ENCODE results near the gene ITGB3.

ITGB3 gene

GRCh38 chr17:47279062-47279801, 25.6 kb downstream of the ITGB3 start:
- Histone ChIP-seq H3K9me3 (ENCODE audit: control extremely low read depth in 1 of 5, control insufficient read depth in 4 of 5, insufficient read depth in 2 of 5, low read depth in 1 of 5, low read length in 4 of 5) (no peaks in the 10 kb centered on the region), H3K27me3 (replicated peaks in 2 of 5; ENCODE audit: control insufficient read depth in 4 of 5, insufficient read depth in 5 of 5, low read length in 4 of 5) (peaks cover 0 to under 1% (median 0%) of the 10 kb centered on the region in 5 experiments), H3K4me3 (ENCODE audit: control insufficient read depth in 1 of 7, extremely low read depth in 1 of 7, insufficient read depth in 4 of 7, low read depth in 2 of 7, low read length in 6 of 7) (no peak overlapping the region), H3K27ac (ENCODE audit: insufficient read depth in 1 of 2, low read depth in 1 of 2, low read length in 2 of 2, poor library complexity in 1 of 2, severe bottlenecking in 2 of 2) (no peak overlapping the region), H3K36me3 (ENCODE audit: control insufficient read depth in 4 of 4, insufficient read depth in 4 of 4, low read length in 3 of 4) (no peaks in the 10 kb centered on the region), H3K4me1 (ENCODE audit: control extremely low read depth in 1 of 4, control insufficient read depth in 4 of 4, insufficient read depth in 4 of 4, low read length in 3 of 4) (peaks cover 0 to 12% (median 5%) of the 10 kb centered on the region in 4 experiments)
- ChIA-PET CTCF (interaction anchor here (1.3 kb wide), 1 partner anchor 9 kb away, joined by 3 read pairs; no protein-coding TSS in a partner anchor), POLR2A (no interaction called here)
- 91% methylated on average over 7 of the region's 10 CpGs for WGBS (ENCODE audit: insufficient coverage)
- DNase-seq, result no peak

- Histone ChIP-seq H3K4me1 (ENCODE audit: control extremely low read depth in 1 of 4, control insufficient read depth in 4 of 4, insufficient read depth in 4 of 4, low read length in 3 of 4) (peaks cover 0 to 12% (median 5%) of the 10 kb centered on the region in 4 experiments), H3K4me3 (ENCODE audit: control insufficient read depth in 1 of 7, extremely low read depth in 1 of 7, insufficient read depth in 4 of 7, low read depth in 2 of 7, low read length in 6 of 7) (no peak overlapping the region), H3K36me3 (ENCODE audit: control insufficient read depth in 4 of 4, insufficient read depth in 4 of 4, low read length in 3 of 4) (no peaks in the 10 kb centered on the region), H3K9me3 (ENCODE audit: control extremely low read depth in 1 of 5, control insufficient read depth in 4 of 5, insufficient read depth in 2 of 5, low read depth in 1 of 5, low read length in 4 of 5) (no peaks in the 10 kb centered on the region), H3K27ac (ENCODE audit: insufficient read depth in 1 of 2, low read depth in 1 of 2, low read length in 2 of 2, poor library complexity in 1 of 2, severe bottlenecking in 2 of 2) (no peak overlapping the region), H3K27me3 (replicated peaks in 2 of 5; ENCODE audit: control insufficient read depth in 4 of 5, insufficient read depth in 5 of 5, low read length in 4 of 5) (peaks cover 0 to 3% (median 0%) of the 10 kb centered on the region in 5 experiments)
- CTCF ChIA-PET, result no interaction called here
- POLR2A ChIA-PET, result no interaction called here
- DNase-seq, result no peak
- 98% methylated on average over 12 of the region's 14 CpGs for WGBS (ENCODE audit: insufficient coverage)
These were observed 26.6 kb downstream of the ITGB3 start for GRCh38 chr17:47280072-47280811.

- Histone ChIP-seq H3K4me1 (ENCODE audit: control extremely low read depth in 1 of 4, control insufficient read depth in 4 of 4, insufficient read depth in 4 of 4, low read length in 3 of 4) (peaks cover 0 to 12% (median 5%) of the 10 kb centered on the region in 4 experiments), H3K27ac (ENCODE audit: insufficient read depth in 1 of 2, low read depth in 1 of 2, low read length in 2 of 2, poor library complexity in 1 of 2, severe bottlenecking in 2 of 2) (no peak overlapping the region), H3K36me3 (ENCODE audit: control insufficient read depth in 4 of 4, insufficient read depth in 4 of 4, low read length in 3 of 4) (no peaks in the 10 kb centered on the region), H3K27me3 (replicated peaks in 2 of 5; ENCODE audit: control insufficient read depth in 4 of 5, insufficient read depth in 5 of 5, low read length in 4 of 5) (peaks cover 0 to 3% (median 0%) of the 10 kb centered on the region in 5 experiments), H3K9me3 (ENCODE audit: control extremely low read depth in 1 of 5, control insufficient read depth in 4 of 5, insufficient read depth in 2 of 5, low read depth in 1 of 5, low read length in 4 of 5) (no peaks in the 10 kb centered on the region), H3K4me3 (ENCODE audit: control insufficient read depth in 1 of 7, extremely low read depth in 1 of 7, insufficient read depth in 4 of 7, low read depth in 2 of 7, low read length in 6 of 7) (no peak overlapping the region)
- 97% methylated on average over 6 of the region's 6 CpGs for WGBS (ENCODE audit: insufficient coverage)
- POLR2A ChIA-PET, result no interaction called here
- no peak for DNase-seq
- CTCF ChIA-PET, result no interaction called here
These were observed 27.6 kb downstream of the ITGB3 start for GRCh38 chr17:47281216-47281615.

- no peaks in the 10 kb centered on the region for H3K36me3 ChIP-seq (ENCODE audit: control insufficient read depth in 4 of 4, insufficient read depth in 4 of 4, low read length in 3 of 4)
- ChIA-PET CTCF (no interaction called here), POLR2A (no interaction called here)
- no peak overlapping the region for H3K4me3 ChIP-seq (ENCODE audit: control insufficient read depth in 1 of 7, extremely low read depth in 1 of 7, insufficient read depth in 4 of 7, low read depth in 2 of 7, low read length in 6 of 7)
- peaks cover 0 to 4% (median 0%) of the 10 kb centered on the region in 5 experiments for H3K27me3 ChIP-seq (replicated peaks in 2 of 5; ENCODE audit: control insufficient read depth in 4 of 5, insufficient read depth in 5 of 5, low read length in 4 of 5)
- H3K9me3 ChIP-seq (ENCODE audit: control extremely low read depth in 1 of 5, control insufficient read depth in 4 of 5, insufficient read depth in 2 of 5, low read depth in 1 of 5, low read length in 4 of 5), result no peaks in the 10 kb centered on the region
- no peaks in the 10 kb centered on the region for H3K4me1 ChIP-seq (ENCODE audit: control extremely low read depth in 1 of 4, control insufficient read depth in 4 of 4, insufficient read depth in 4 of 4, low read length in 3 of 4)
- no peak overlapping the region for H3K27ac ChIP-seq (ENCODE audit: insufficient read depth in 1 of 2, low read depth in 1 of 2, low read length in 2 of 2, poor library complexity in 1 of 2, severe bottlenecking in 2 of 2)
- WGBS (ENCODE audit: insufficient coverage), result 94% methylated on average over 5 of the region's 6 CpGs
- DNase-seq, result no peak
These were observed 31.4 kb downstream of the ITGB3 start for GRCh38 chr17:47285003-47285402.

- WGBS (ENCODE audit: insufficient coverage), result 96% methylated on average over 6 of the region's 6 CpGs
- H3K36me3 ChIP-seq (ENCODE audit: control insufficient read depth in 4 of 4, insufficient read depth in 4 of 4, low read length in 3 of 4), result no peaks in the 10 kb centered on the region
- no peak overlapping the region for H3K4me3 ChIP-seq (ENCODE audit: control insufficient read depth in 1 of 7, extremely low read depth in 1 of 7, insufficient read depth in 4 of 7, low read depth in 2 of 7, low read length in 6 of 7)
- H3K27me3 ChIP-seq (replicated peaks in 2 of 5; ENCODE audit: control insufficient read depth in 4 of 5, insufficient read depth in 5 of 5, low read length in 4 of 5), result peaks cover 0 to 4% (median 0%) of the 10 kb centered on the region in 5 experiments
- ChIA-PET POLR2A (no interaction called here), CTCF (interaction anchor here (1.1 kb wide), 1 partner anchor 57 kb away, joined by 4 read pairs; no protein-coding TSS in a partner anchor)
- H3K4me1 ChIP-seq (ENCODE audit: control extremely low read depth in 1 of 4, control insufficient read depth in 4 of 4, insufficient read depth in 4 of 4, low read length in 3 of 4), result no peaks in the 10 kb centered on the region
- no peak overlapping the region for H3K27ac ChIP-seq (ENCODE audit: insufficient read depth in 1 of 2, low read depth in 1 of 2, low read length in 2 of 2, poor library complexity in 1 of 2, severe bottlenecking in 2 of 2)
- no peaks in the 10 kb centered on the region for H3K9me3 ChIP-seq (ENCODE audit: control extremely low read depth in 1 of 5, control insufficient read depth in 4 of 5, insufficient read depth in 2 of 5, low read depth in 1 of 5, low read length in 4 of 5)
- no peak for DNase-seq
These were observed 32.7 kb downstream of the ITGB3 start for GRCh38 chr17:47286198-47286914.

- H3K9me3 ChIP-seq (ENCODE audit: control extremely low read depth in 1 of 5, control insufficient read depth in 4 of 5, insufficient read depth in 2 of 5, low read depth in 1 of 5, low read length in 4 of 5), result no peaks in the 10 kb centered on the region
- DNase-seq, result no peak
- no peaks in the 10 kb centered on the region for H3K36me3 ChIP-seq (ENCODE audit: control insufficient read depth in 4 of 4, insufficient read depth in 4 of 4, low read length in 3 of 4)
- H3K4me3 ChIP-seq (ENCODE audit: control insufficient read depth in 1 of 7, extremely low read depth in 1 of 7, insufficient read depth in 4 of 7, low read depth in 2 of 7, low read length in 6 of 7), result no peak overlapping the region
- peaks cover 0 to 4% (median 0%) of the 10 kb centered on the region in 5 experiments for H3K27me3 ChIP-seq (replicated peaks in 2 of 5; ENCODE audit: control insufficient read depth in 4 of 5, insufficient read depth in 5 of 5, low read length in 4 of 5)
- no peak overlapping the region for H3K27ac ChIP-seq (ENCODE audit: insufficient read depth in 1 of 2, low read depth in 1 of 2, low read length in 2 of 2, poor library complexity in 1 of 2, severe bottlenecking in 2 of 2)
- no peaks in the 10 kb centered on the region for H3K4me1 ChIP-seq (ENCODE audit: control extremely low read depth in 1 of 4, control insufficient read depth in 4 of 4, insufficient read depth in 4 of 4, low read length in 3 of 4)
- POLR2A ChIA-PET, result no interaction called here
- CTCF ChIA-PET, result interaction anchor here (1.1 to 1.3 kb wide), 2 partner anchors 8 to 58 kb away, joined by 3 to 4 read pairs; no protein-coding TSS in a partner anchor
- WGBS (ENCODE audit: insufficient coverage), result 95% methylated on average over 2 of the region's 4 CpGs
These were observed 33.4 kb downstream of the ITGB3 start for GRCh38 chr17:47287068-47287467.

Measured in common myeloid progenitor, CD34-positive (primary cell).